ENCODE measurements around the gene GCAT.

- TF ChIP-seq POLR2AphosphoS5 (IDR thresholded peaks at IDR 0.05; ENCODE audit: low read length) (no peak), CTCF (IDR thresholded peaks at IDR 0.05 in 2 of 3, conservative IDR thresholded peaks at IDR 0.05 in 1 of 3; ENCODE audit: control insufficient read depth in 2 of 3, extremely low read depth in 1 of 3, insufficient read depth in 1 of 3, low read depth in 3 of 3, low read length in 3 of 3) (no peak), POLR2A (IDR thresholded peaks at IDR 0.05; ENCODE audit: low read depth, low read length) (no peak), EP300 (IDR thresholded peaks at IDR 0.05; ENCODE audit: borderline replicate concordance in 1 of 2, control insufficient read depth in 1 of 2, low read depth in 2 of 2, low read length in 2 of 2) (no peak), TCF7 (IDR thresholded peaks at IDR 0.05; ENCODE audit: borderline replicate concordance) (no peak), SPI1 (IDR thresholded peaks at IDR 0.05; ENCODE audit: borderline replicate concordance, insufficient read depth, low read depth, low read length) (no peak), SP1 (IDR thresholded peaks at IDR 0.05; ENCODE audit: low read depth, low read length) (no peak), KDM1A (IDR thresholded peaks at IDR 0.05; ENCODE audit: borderline replicate concordance) (no peak), ETV6 (conservative IDR thresholded peaks at IDR 0.05 in 1 of 2, IDR thresholded peaks at IDR 0.05 in 1 of 2; ENCODE audit: borderline replicate concordance in 1 of 2, low read depth in 1 of 2) (no peak), BACH1 (IDR thresholded peaks at IDR 0.05; ENCODE audit: borderline replicate concordance) (no peak), PAX8 (IDR thresholded peaks at IDR 0.05) (no peak), PML (IDR thresholded peaks at IDR 0.05; ENCODE audit: low read length) (no peak), SMC3 (IDR thresholded peaks at IDR 0.05; ENCODE audit: borderline replicate concordance, low read length) (no peak)
Observed at GRCh38 chr22:37802310-37803194, 5.2 kb upstream of the GCAT start.

Measured in GM12878 (cell line).